SK-N-SH (cell line): ENCODE data around the gene FTO.

ENCODE experiments used
- EP300 ChIP-seq, 2 experiments: IDR thresholded peaks; 2 replicates each; pipeline versions ENCODE4 v1.4.0 to v1.6.1; 2012; ENCODE audit warnings: borderline replicate concordance in 1 of 2, low read depth in 1 of 2, low read length in 1 of 2
- EZH2phosphoT487 ChIP-seq: fragments of 200-600 bp; sonication (generic); IDR thresholded peaks from 2 replicates; pipeline ENCODE4 v1.6.1; 2017; ENCODE audit warnings: low read depth, mixed run types, mild to moderate bottlenecking, antibody characterized with exemption, moderate library complexity, borderline replicate concordance
- GATA2 ChIP-seq: sonication (generic); formaldehyde crosslinking; IDR thresholded peaks from 2 replicates; pipeline ENCODE4 v1.5.0; 2020; ENCODE audit warnings: mild to moderate bottlenecking, missing genetic modification reagents
- SIN3A ChIP-seq: IDR thresholded peaks from 2 replicates; pipeline ENCODE4 v1.6.1; 2012; ENCODE audit warnings: low read depth, mild to moderate bottlenecking, low read length, moderate library complexity, borderline replicate concordance
- TAF1 ChIP-seq: IDR thresholded peaks from 2 replicates; pipeline ENCODE4 v1.6.1; 2012; ENCODE audit warnings: low read depth, mild to moderate bottlenecking, low read length, moderate library complexity, borderline replicate concordance
- TF ChIP-seq, protein P1 (sequence below): fragments of 200-600 bp; sonication (generic); IDR thresholded peaks from 2 replicates; pipeline ENCODE4 v1.6.1; 2017; ENCODE audit warnings: antibody characterized with exemption, mild to moderate bottlenecking, moderate library complexity

DNA sequence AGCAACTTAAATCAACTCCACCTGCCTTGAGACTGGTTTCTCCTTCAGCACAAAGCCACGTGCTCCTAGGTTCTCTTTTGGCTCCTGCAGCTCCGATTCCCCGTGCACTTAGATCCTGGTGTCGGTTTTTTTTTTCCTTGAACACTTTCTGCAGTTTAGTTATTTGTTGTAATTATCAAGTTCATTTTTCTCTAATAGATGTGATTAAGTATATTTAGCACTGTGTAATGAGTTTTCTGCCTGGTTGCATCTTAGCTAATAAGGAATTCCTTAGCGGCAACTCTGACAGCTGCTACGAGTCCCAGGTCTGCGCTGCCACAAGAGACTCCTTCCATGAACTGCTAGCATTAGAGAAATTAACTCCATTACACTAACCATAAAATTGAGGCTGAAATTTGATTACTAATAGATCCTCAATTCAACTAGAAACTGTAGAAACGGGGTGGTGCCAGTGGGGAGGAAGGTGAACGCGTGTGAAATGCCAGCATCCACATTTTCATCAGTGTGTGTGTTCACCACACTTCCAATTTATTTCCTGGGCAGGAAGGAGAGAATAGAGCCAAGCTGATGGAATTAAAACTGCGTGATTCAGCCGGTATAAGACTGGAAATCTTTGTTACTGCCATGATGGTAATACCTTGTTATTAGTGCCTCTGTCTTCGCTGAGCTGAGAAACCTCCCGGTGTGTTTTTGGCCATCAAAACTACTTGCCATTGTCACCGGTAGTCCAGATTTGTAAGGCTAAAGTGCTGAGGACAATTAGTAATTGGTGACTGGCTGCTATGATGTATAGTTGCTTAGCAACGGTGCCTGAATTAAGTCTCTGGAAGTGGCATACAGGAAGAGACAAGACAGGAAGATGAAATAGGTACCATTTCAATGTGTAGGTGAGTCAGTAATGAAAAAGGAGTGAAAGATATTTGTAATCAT, 350.2 kb downstream of the FTO start:
- TF ChIP-seq EZH2phosphoT487 (no peak), SIN3A (no peak), TAF1 (no peak), GATA2 (CRISPR knock-in tag) (no peak), EP300 (IDR thresholded peaks at IDR 0.05; ENCODE audit: borderline replicate concordance in 1 of 2, low read depth in 1 of 2, low read length in 1 of 2) (no peak)
- TF ChIP-seq, protein P1, sequence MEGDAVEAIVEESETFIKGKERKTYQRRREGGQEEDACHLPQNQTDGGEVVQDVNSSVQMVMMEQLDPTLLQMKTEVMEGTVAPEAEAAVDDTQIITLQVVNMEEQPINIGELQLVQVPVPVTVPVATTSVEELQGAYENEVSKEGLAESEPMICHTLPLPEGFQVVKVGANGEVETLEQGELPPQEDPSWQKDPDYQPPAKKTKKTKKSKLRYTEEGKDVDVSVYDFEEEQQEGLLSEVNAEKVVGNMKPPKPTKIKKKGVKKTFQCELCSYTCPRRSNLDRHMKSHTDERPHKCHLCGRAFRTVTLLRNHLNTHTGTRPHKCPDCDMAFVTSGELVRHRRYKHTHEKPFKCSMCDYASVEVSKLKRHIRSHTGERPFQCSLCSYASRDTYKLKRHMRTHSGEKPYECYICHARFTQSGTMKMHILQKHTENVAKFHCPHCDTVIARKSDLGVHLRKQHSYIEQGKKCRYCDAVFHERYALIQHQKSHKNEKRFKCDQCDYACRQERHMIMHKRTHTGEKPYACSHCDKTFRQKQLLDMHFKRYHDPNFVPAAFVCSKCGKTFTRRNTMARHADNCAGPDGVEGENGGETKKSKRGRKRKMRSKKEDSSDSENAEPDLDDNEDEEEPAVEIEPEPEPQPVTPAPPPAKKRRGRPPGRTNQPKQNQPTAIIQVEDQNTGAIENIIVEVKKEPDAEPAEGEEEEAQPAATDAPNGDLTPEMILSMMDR, result no peak
